SU-DHL-6 (cell line): ENCODE measurements around the gene MS4A18.
"Not testable (repeated sequence)": the region's sequence is repeated elsewhere in the genome, so short reads cannot be mapped to it uniquely, and the experiment has no call there.

Experiments
- H2AFZ ChIP-seq: fragments of 200-600 bp; sonication (generic); 2 replicates; pipeline ENCODE4 v1.6.1; 2014; ENCODE audit warnings: low read depth, mild to moderate bottlenecking, moderate library complexity, mixed read lengths, antibody characterized with exemption, low read length; ENCODE audit not compliant: severe bottlenecking
- H3F3A ChIP-seq: fragments of 200-600 bp; shearing (Covaris generic); 2 replicates; pipeline ENCODE4 v1.6.0; 2016; ENCODE audit warnings: antibody characterized with exemption, mild to moderate bottlenecking; ENCODE audit not compliant: insufficient read depth
- H3K27ac ChIP-seq: fragments of 200-600 bp; sonication (generic); 2 replicates; pipeline ENCODE4 v1.5.1; 2016; ENCODE audit warnings: low read depth, mild to moderate bottlenecking, low read length, moderate library complexity, mixed read lengths
- H3K27me3 ChIP-seq: fragments of 200-600 bp; sonication (generic), shearing (Covaris generic); 2 replicates; pipeline ENCODE4 v1.6.0; 2014; ENCODE audit warnings: mild to moderate bottlenecking, low read length
- H3K36me3 ChIP-seq: fragments of 200-600 bp; sonication (generic); 2 replicates; pipeline ENCODE4 v1.6.1; 2014; ENCODE audit warnings: mild to moderate bottlenecking, low read length, mixed read lengths
- H3K4me2 ChIP-seq: fragments of 300-600, 200-600 bp; shearing (Covaris generic), sonication (generic); 2 replicates; pipeline ENCODE4 v1.6.0; 2014; ENCODE audit warnings: low read length, low read depth, mild to moderate bottlenecking; ENCODE audit not compliant: poor library complexity, severe bottlenecking
- H3K4me3 ChIP-seq: fragments of 200-600 bp; sonication (generic); 2 replicates; pipeline ENCODE4 v1.5.1; 2014; ENCODE audit warnings: antibody characterized with exemption, low read length, mild to moderate bottlenecking, mixed read lengths; ENCODE audit not compliant: insufficient read depth, poor library complexity, severe bottlenecking
- H3K79me2 ChIP-seq: fragments of 200-600 bp; sonication (generic); 2 replicates; pipeline ENCODE4 v1.6.1; 2014; ENCODE audit warnings: mild to moderate bottlenecking, low read length, moderate library complexity; ENCODE audit not compliant: insufficient read depth
- H3K9ac ChIP-seq: fragments of 200-600 bp; sonication (generic); 2 replicates; pipeline ENCODE4 v1.7.0; 2014; ENCODE audit warnings: mild to moderate bottlenecking, low read length
- H3K9me2 ChIP-seq: fragments of 200-600 bp; sonication (generic); replicated peaks from 2 replicates; pipeline ENCODE4 v1.6.1; 2014; ENCODE audit warnings: low read length; ENCODE audit not compliant: insufficient read depth
- H3K9me3 ChIP-seq: fragments of 200-600 bp; sonication (generic); 2 replicates; pipeline ENCODE4 v1.6.1; 2014; ENCODE audit warnings: low read length, mixed read lengths; ENCODE audit not compliant: insufficient read depth
- H4K20me1 ChIP-seq: fragments of 200-600 bp; sonication (generic); 2 replicates; pipeline ENCODE4 v1.6.1; 2014; ENCODE audit warnings: low read depth, mild to moderate bottlenecking, antibody characterized with exemption, low read length, moderate library complexity, mixed read lengths
- CTCF ChIP-seq: fragments of 200-600 bp; sonication (generic); IDR thresholded peaks from one replicate; pipeline ENCODE4 v1.5.1; 2017; ENCODE audit warnings: antibody characterized with exemption, mild to moderate bottlenecking, low read length, moderate library complexity; ENCODE audit not compliant: insufficient read depth, poor library complexity, severe bottlenecking
- EZH2phosphoT487 ChIP-seq: fragments of 200-600 bp; sonication (generic), shearing (Covaris generic); conservative IDR thresholded peaks from 2 replicates; pipeline ENCODE4 v1.6.1; 2018; ENCODE audit warnings: mild to moderate bottlenecking, antibody characterized with exemption, low read length, moderate library complexity, mixed read lengths

Gene MS4A18

GRCh38 chr11:60710482-60710881 lies 14.0 kb upstream of the MS4A18 start:
- Histone ChIP-seq H3K4me3 (no peak overlapping the region), H3K36me3 (no peaks in the 10 kb centered on the region), H3K27ac (no peak overlapping the region), H3K4me2 (no peak overlapping the region), H3K27me3 (no peaks in the 10 kb centered on the region), H3F3A (no peaks in the 10 kb centered on the region), H2AFZ (no peak overlapping the region), H4K20me1 (no peaks in the 10 kb centered on the region), H3K9me2 (no peaks in the 10 kb centered on the region), H3K9me3 (no peaks in the 10 kb centered on the region), H3K9ac (no peak overlapping the region), H3K79me2 (no peaks in the 10 kb centered on the region)
- no peak for TF ChIP-seq CTCF
- TF ChIP-seq EZH2phosphoT487: no peak

GRCh38 chr11:60711276-60711675 lies 13.2 kb upstream of the MS4A18 start:
- Histone ChIP-seq H3K4me3 (no peak overlapping the region), H3K79me2 (no peaks in the 10 kb centered on the region), H3F3A (no peaks in the 10 kb centered on the region), H3K27ac (no peak overlapping the region), H3K4me2 (no peak overlapping the region), H2AFZ (no peak overlapping the region), H3K27me3 (no peaks in the 10 kb centered on the region), H4K20me1 (no peaks in the 10 kb centered on the region), H3K9me2 (no peaks in the 10 kb centered on the region), H3K9ac (no peak overlapping the region), H3K36me3 (no peaks in the 10 kb centered on the region), H3K9me3 (no peaks in the 10 kb centered on the region)
- no peak for TF ChIP-seq EZH2phosphoT487

GRCh38 chr11:60713423-60713822 lies 11.1 kb upstream of the MS4A18 start:
- H3K9me2 ChIP-seq, H3F3A ChIP-seq, H4K20me1 ChIP-seq, H3K36me3 ChIP-seq, H3K9ac ChIP-seq, H3K79me2 ChIP-seq, H3K4me3 ChIP-seq, H3K9me3 ChIP-seq, H3K27ac ChIP-seq, H3K4me2 ChIP-seq, H3K27me3 ChIP-seq, H2AFZ ChIP-seq: not testable (repeated sequence)

GRCh38 chr11:60717956-60718355 lies 6.6 kb upstream of the MS4A18 start:
- Histone ChIP-seq H3F3A (no peaks in the 10 kb centered on the region), H3K9me3 (0 out of 2 replicates have a peak, but pooled peaks cover 3% of the 10 kb centered on the region), H3K4me3 (no peak overlapping the region), H3K9me2 (no peaks in the 10 kb centered on the region), H3K27ac (no peak overlapping the region), H3K27me3 (no peaks in the 10 kb centered on the region), H3K9ac (no peak overlapping the region), H2AFZ (no peak overlapping the region), H3K79me2 (no peaks in the 10 kb centered on the region), H3K4me2 (no peak overlapping the region), H4K20me1 (no peaks in the 10 kb centered on the region), H3K36me3 (no peaks in the 10 kb centered on the region)
- no peak for TF ChIP-seq CTCF
- no peak for TF ChIP-seq EZH2phosphoT487
